ENCODE measurements around the gene UBAP1L.

UBAP1L gene

DNA sequence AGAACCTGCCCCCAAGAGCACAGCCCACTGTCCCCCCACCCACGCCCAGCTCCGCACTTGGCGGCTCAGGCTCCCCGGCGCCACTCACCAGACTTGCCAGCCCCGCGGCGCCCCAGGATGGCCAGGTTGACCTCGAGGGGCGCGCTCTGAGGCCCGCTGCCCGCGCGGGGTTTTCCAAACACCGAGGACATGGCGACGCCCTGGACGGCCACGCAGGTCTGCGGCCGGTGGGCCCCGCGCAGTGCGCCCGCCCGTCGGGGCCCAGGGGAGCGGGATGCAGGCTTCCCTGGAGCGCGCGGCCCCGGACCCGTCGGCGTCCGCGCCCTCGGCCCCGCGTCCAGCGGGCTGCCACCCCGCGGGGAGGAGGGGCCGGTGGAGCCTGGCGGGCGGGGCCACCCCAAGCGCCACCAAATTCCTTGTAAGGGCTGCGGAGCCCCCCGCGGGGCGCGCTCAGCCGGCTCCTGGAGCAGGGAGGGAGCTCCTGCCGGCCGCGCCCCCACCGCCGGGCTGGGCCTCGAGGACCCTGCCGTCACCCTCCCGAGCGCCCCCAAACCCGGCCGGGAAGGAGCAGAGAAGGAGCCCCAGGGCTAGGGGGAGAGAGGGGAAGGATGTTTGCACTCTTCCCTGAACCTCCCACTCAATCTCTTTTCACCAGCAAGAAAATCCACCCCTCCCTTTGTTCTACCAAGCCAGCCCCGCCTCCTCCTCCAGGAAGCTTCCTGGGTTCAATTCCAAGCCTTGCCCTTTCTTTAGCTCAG is 47.2 kb downstream of the UBAP1L start, which contains the start of gene RASL12:
TSS of gene RASL12 (minus strand) at position 347 of the 758 bp plus-strand sequence. CDS start at position 191, 156 bp downstream.
- Histone ChIP-seq H3K4me3 (ENCODE audit: severe bottlenecking) (no peak within 1 kb of the TSS), H3K9me3 (ENCODE audit: severe bottlenecking) (no peaks in the 10 kb centered on the region), H3K27ac (ENCODE audit: poor library complexity, severe bottlenecking) (no peak within 1 kb of the TSS), H3K27me3 (ENCODE audit: insufficient read depth, poor library complexity, severe bottlenecking) (peaks cover 30% of the 10 kb centered on the region), H3K4me1 (ENCODE audit: insufficient read depth, poor library complexity, severe bottlenecking) (no peaks in the 10 kb centered on the region), H3K36me3 (ENCODE audit: low read depth) (no peaks in the 10 kb centered on the region)
- DNase-seq (ENCODE audit: low spot score) (peak; percentile 69), ATAC-seq (ENCODE audit: low read depth) (0 out of 3 replicates have a peak, but pooled peaks have one; percentile 17)
- TF ChIP-seq, protein P1, sequence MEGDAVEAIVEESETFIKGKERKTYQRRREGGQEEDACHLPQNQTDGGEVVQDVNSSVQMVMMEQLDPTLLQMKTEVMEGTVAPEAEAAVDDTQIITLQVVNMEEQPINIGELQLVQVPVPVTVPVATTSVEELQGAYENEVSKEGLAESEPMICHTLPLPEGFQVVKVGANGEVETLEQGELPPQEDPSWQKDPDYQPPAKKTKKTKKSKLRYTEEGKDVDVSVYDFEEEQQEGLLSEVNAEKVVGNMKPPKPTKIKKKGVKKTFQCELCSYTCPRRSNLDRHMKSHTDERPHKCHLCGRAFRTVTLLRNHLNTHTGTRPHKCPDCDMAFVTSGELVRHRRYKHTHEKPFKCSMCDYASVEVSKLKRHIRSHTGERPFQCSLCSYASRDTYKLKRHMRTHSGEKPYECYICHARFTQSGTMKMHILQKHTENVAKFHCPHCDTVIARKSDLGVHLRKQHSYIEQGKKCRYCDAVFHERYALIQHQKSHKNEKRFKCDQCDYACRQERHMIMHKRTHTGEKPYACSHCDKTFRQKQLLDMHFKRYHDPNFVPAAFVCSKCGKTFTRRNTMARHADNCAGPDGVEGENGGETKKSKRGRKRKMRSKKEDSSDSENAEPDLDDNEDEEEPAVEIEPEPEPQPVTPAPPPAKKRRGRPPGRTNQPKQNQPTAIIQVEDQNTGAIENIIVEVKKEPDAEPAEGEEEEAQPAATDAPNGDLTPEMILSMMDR (IDR thresholded peaks at IDR 0.05; ENCODE audit: poor library complexity, severe bottlenecking): no peak

DNA sequence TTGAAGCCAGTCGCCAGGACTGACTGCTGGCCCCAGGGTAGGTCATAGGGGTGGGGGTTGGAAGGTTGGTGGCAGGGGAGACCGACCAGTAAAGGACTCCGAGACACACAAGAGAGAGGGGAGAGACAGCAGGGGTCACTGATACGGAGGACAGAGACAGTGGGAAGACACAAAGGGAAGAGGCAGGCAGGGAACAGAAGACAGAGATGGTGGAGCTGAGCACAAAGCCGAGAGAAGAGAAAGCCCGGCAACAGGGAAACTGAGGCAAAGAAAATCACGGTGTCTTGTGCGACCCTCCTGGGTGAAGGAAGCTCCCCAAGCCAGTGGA is 47.7 kb downstream of the UBAP1L start:
- no peaks in the 10 kb centered on the region for H3K4me1 ChIP-seq (ENCODE audit: insufficient read depth, poor library complexity, severe bottlenecking)
- TF ChIP-seq, protein P1 (IDR thresholded peaks at IDR 0.05; ENCODE audit: poor library complexity, severe bottlenecking): no peak
- H3K27ac ChIP-seq (ENCODE audit: poor library complexity, severe bottlenecking): no peak overlapping the region
- H3K4me3 ChIP-seq (ENCODE audit: severe bottlenecking): no peak overlapping the region
- ATAC-seq (ENCODE audit: low read depth) (no peak), DNase-seq (ENCODE audit: low spot score) (no peak)
- no peaks in the 10 kb centered on the region for H3K9me3 ChIP-seq (ENCODE audit: severe bottlenecking)
- no peaks in the 10 kb centered on the region for H3K36me3 ChIP-seq (ENCODE audit: low read depth)
- H3K27me3 ChIP-seq (ENCODE audit: insufficient read depth, poor library complexity, severe bottlenecking): peaks cover 30% of the 10 kb centered on the region

DNA sequence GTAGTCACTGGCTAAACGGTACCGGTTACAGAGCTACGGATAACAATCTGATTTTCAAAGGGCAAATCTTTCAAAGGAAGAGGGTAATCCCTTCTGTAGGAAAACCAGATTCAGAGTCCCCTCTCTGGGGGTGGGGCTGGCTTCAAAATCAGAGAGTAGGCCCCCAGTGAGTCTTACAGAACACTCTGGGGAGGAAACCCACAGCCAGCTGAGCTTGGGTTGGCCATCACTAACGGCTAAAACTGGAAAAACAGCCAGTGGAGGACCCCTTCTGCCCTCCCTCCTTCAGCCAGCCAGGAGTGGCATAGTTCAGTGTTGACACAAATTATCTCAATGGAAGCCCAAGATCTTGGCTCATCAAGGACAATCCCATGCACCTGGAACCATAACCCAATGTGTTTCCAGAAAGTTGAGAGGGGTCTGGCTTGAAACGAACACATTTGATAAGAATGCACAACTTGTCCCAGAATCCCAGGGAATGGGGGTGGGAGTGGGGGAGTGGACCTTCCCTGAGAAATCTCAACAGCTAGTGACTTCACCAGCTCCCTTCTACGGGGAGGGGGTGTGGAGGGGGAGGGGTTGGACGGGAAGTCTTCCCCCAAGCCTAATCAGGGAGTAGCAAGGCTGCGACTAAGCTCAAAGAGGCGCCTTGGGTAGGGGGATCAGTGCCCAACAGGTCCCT is 48.2 kb downstream of the UBAP1L start:
- peaks cover 30% of the 10 kb centered on the region for H3K27me3 ChIP-seq (ENCODE audit: insufficient read depth, poor library complexity, severe bottlenecking)
- peak; percentile 62 for DNase-seq (ENCODE audit: low spot score)
- ATAC-seq (ENCODE audit: low read depth): no peak
- TF ChIP-seq, protein P1 (IDR thresholded peaks at IDR 0.05; ENCODE audit: poor library complexity, severe bottlenecking): no peak
- no peaks in the 10 kb centered on the region for H3K36me3 ChIP-seq (ENCODE audit: low read depth)
- H3K27ac ChIP-seq (ENCODE audit: poor library complexity, severe bottlenecking): no peak overlapping the region
- no peaks in the 10 kb centered on the region for H3K9me3 ChIP-seq (ENCODE audit: severe bottlenecking)
- no peaks in the 10 kb centered on the region for H3K4me1 ChIP-seq (ENCODE audit: insufficient read depth, poor library complexity, severe bottlenecking)
- H3K4me3 ChIP-seq (ENCODE audit: severe bottlenecking): no peak overlapping the region

DNA sequence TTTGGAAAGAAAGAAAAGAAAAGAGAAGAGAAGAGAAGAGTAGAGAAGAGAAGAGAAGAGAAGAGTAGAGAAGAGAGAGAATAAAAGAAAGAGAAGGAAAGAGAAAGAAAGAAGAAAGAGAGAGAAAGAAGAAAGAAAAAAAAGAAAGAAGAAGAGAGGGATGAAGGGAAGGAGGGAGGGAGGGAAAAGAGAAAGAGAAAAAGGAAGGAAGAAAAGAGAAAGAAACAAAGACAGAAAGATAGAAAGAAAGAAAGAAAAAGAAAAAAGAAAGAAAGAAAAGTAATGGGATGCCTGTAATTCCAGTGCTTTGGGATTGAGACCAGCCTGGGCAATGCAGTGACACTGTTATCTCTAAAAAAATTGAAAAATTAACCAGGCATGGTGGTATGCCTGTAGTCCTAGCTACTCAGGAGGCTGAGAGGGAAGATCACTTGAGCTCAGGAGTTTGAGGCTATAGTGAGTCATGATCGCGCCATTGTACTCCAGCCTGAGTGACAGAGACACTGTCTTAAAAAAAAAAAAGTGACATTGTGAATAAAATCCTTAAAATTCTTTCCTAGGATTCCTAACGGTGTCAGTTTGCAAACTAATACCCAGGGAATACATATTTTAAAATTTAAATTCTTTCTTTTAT is 48.9 kb downstream of the UBAP1L start:
- H3K9me3 ChIP-seq (ENCODE audit: severe bottlenecking): no peaks in the 10 kb centered on the region
- no peaks in the 10 kb centered on the region for H3K36me3 ChIP-seq (ENCODE audit: low read depth)
- ATAC-seq (ENCODE audit: low read depth) (no peak), DNase-seq (ENCODE audit: low spot score) (no peak)
- no peak overlapping the region for H3K4me3 ChIP-seq (ENCODE audit: severe bottlenecking)
- TF ChIP-seq, protein P1 (IDR thresholded peaks at IDR 0.05; ENCODE audit: poor library complexity, severe bottlenecking): no peak
- no peaks in the 10 kb centered on the region for H3K4me1 ChIP-seq (ENCODE audit: insufficient read depth, poor library complexity, severe bottlenecking)
- peaks cover 30% of the 10 kb centered on the region for H3K27me3 ChIP-seq (ENCODE audit: insufficient read depth, poor library complexity, severe bottlenecking)
- H3K27ac ChIP-seq (ENCODE audit: poor library complexity, severe bottlenecking): no peak overlapping the region
